Neural cell (in vitro differentiated cells): ENCODE data around the gene BGN. TPM values are rescaled to one million over a fixed set of nuclear protein-coding genes. Genes with fewer than 3 reads are reported as not detected.

Experiments
- H2AFZ ChIP-seq: fragments of 200-600, 300-800 bp; sonication (generic), shearing (Covaris generic); 2 replicates; pipeline ENCODE4 v1.6.0; 2014; ENCODE audit warnings: low read depth, mild to moderate bottlenecking, antibody characterized with exemption, low read length, moderate library complexity
- H3F3A ChIP-seq: fragments of 200-600 bp; shearing (Covaris generic); 2 replicates; pipeline ENCODE4 v1.6.1; 2016; ENCODE audit warnings: mild to moderate bottlenecking, moderate library complexity, mixed read lengths, antibody characterized with exemption, low read length; ENCODE audit not compliant: insufficient read depth, poor library complexity, severe bottlenecking
- H3K27ac ChIP-seq: fragments of 200-600, 300-800 bp; sonication (generic), shearing (Covaris generic); 2 replicates; pipeline ENCODE4 v1.5.1; 2014; ENCODE audit warnings: mild to moderate bottlenecking, low read length, moderate library complexity
- H3K27me3 ChIP-seq: fragments of 300-800, 200-600 bp; sonication (generic), shearing (Covaris generic); 2 replicates; pipeline ENCODE4 v1.6.0; 2014; ENCODE audit warnings: mild to moderate bottlenecking, low read depth, low read length, moderate library complexity; ENCODE audit not compliant: insufficient read depth
- H3K36me3 ChIP-seq: fragments of 300-800, 200-600 bp; sonication (generic), shearing (Covaris generic); 2 replicates; pipeline ENCODE4 v1.5.1; 2014; ENCODE audit warnings: mild to moderate bottlenecking, antibody characterized with exemption, low read length, moderate library complexity; ENCODE audit not compliant: insufficient read depth
- H3K4me2 ChIP-seq: fragments of 300-800, 200-600 bp; sonication (generic), shearing (Covaris generic); 2 replicates; pipeline ENCODE4 v1.6.0; 2014; ENCODE audit warnings: mild to moderate bottlenecking, low read length
- H3K4me3 ChIP-seq: fragments of 300-800, 200-600 bp; sonication (generic), shearing (Covaris generic); 2 replicates; pipeline ENCODE4 v1.5.1; 2014; ENCODE audit warnings: mild to moderate bottlenecking, low read length, moderate library complexity
- H3K79me2 ChIP-seq: fragments of 200-600 bp; shearing (Covaris generic); replicated peaks from 2 replicates; pipeline ENCODE4 v1.6.0; 2014; ENCODE audit warnings: mild to moderate bottlenecking, low read length, moderate library complexity; ENCODE audit not compliant: insufficient read depth
- H3K9ac ChIP-seq: fragments of 300-800, 200-600 bp; sonication (generic), shearing (Covaris generic); 2 replicates; pipeline ENCODE4 v1.6.1; 2016; ENCODE audit warnings: mild to moderate bottlenecking, low read length, mixed read lengths
- H3K9me2 ChIP-seq: fragments of 200-600 bp; shearing (Covaris generic); 2 replicates; pipeline ENCODE4 v1.6.1; 2016; ENCODE audit warnings: mild to moderate bottlenecking, low read length, mixed read lengths; ENCODE audit not compliant: insufficient read depth
- H3K9me3 ChIP-seq: fragments of 200-600, 300-800 bp; sonication (generic), shearing (Covaris generic); 2 replicates; pipeline ENCODE4 v1.6.1; 2016; ENCODE audit warnings: mild to moderate bottlenecking, mixed run types, low read length, moderate library complexity, mixed read lengths
- H4K20me1 ChIP-seq: fragments of 200-600 bp; shearing (Covaris generic); 2 replicates; pipeline ENCODE4 v1.6.1; 2016; ENCODE audit warnings: mild to moderate bottlenecking, mixed run types; ENCODE audit not compliant: insufficient read depth
- EP300 ChIP-seq: fragments of 450-650 bp; conservative IDR thresholded peaks from 2 replicates; pipeline ENCODE4 v1.6.1; 2014; ENCODE audit warnings: antibody characterized with exemption, mild to moderate bottlenecking, moderate library complexity; ENCODE audit not compliant: poor library complexity, severe bottlenecking
- EZH2 ChIP-seq: fragments of 200-600, 300-800 bp; shearing (Covaris generic), sonication (generic); IDR thresholded peaks from 2 replicates; pipeline ENCODE4 v1.6.1; 2014; ENCODE audit warnings: antibody characterized with exemption, low read length, borderline replicate concordance, mild to moderate bottlenecking; ENCODE audit not compliant: insufficient read depth, poor library complexity, severe bottlenecking
- MXI1 ChIP-seq: fragments of 450-650 bp; conservative IDR thresholded peaks from 2 replicates; pipeline ENCODE4 v1.6.1; 2014; ENCODE audit warnings: antibody characterized with exemption, mild to moderate bottlenecking; ENCODE audit not compliant: poor library complexity, severe bottlenecking
- POLR2AphosphoS5 ChIP-seq: IDR thresholded peaks from 2 replicates; pipeline ENCODE4 v1.6.1; 2012
- RAD21 ChIP-seq: fragments of 450-650 bp; conservative IDR thresholded peaks from 2 replicates; pipeline ENCODE4 v1.6.1; 2014; ENCODE audit warnings: antibody characterized with exemption, mild to moderate bottlenecking, moderate library complexity
- SMC3 ChIP-seq: fragments of 450-650 bp; conservative IDR thresholded peaks from 2 replicates; pipeline ENCODE4 v1.6.1; 2014; ENCODE audit warnings: antibody characterized with exemption, mild to moderate bottlenecking, moderate library complexity; ENCODE audit not compliant: poor library complexity
- TAF1 ChIP-seq: IDR thresholded peaks from 2 replicates; pipeline ENCODE4 v1.6.1; 2012; ENCODE audit warnings: low read depth
- polyA plus RNA-seq: library from polyadenylated mRNA; depleted of rRNA; stranded (reverse); fragments of >200 nt; gene quantifications from 2 replicates; pipeline ENCODE4 v1.2.3, GENCODE V29; 2014
- TF ChIP-seq, protein P1 (sequence below): fragments of 450-650 bp; IDR thresholded peaks from 2 replicates; pipeline ENCODE4 v1.5.1; 2014; ENCODE audit warnings: antibody characterized with exemption, mild to moderate bottlenecking, moderate library complexity; ENCODE audit not compliant: poor library complexity, severe bottlenecking
- TF ChIP-seq, protein P2 (sequence below): IDR thresholded peaks from 2 replicates; pipeline ENCODE4 v1.6.1; 2012; ENCODE audit warnings: borderline replicate concordance

BGN gene
- polyA plus RNA-seq, 1 donor from 2014 or later = not detected

DNA sequence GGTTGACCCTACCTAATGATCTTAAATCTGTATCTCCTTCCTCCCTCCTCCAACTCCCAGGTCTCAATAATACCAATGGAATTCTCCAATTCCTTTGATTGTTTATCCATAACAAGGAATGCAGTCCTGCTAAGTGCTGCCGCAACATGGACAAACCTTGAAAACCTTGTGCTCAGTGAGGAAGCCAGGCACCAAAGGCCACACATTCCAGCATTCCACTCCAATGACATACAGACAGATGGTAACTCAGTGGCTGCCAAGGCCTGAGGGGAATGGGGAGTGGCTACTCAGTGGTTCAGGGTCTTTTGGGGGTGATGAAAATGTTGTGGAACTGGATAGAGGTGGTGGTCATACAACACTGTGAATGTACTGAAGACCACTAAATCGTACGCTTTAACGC lies 34.8 kb upstream of the BGN start:
- no peaks in the 10 kb centered on the region for H3K9me3 ChIP-seq
- no peaks in the 10 kb centered on the region for H3K27me3 ChIP-seq

DNA sequence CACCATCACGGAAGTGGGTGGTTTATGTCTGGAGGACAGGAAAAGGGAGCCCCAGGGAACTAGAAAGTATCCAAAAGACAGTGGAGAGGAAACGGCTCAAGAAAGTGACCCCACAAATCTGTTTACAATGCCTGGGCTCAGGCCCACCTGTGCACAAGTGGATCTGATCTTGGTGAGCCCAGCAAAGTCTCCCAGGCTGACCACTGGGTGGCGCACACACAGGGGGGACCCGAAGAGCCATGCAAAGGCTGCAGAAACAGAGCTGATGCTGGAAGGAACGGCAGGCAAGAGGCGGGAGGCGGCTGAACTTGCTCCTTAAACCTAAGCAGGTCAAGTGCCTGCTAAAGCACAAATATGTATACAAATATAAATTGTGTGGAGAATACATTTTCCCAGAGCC lies 34.0 kb upstream of the BGN start:
- no peak overlapping the region for H3K4me2 ChIP-seq
- no peaks in the 10 kb centered on the region for H3K79me2 ChIP-seq
- no peaks in the 10 kb centered on the region for H4K20me1 ChIP-seq
- H3K9me2 ChIP-seq = no peaks in the 10 kb centered on the region
- H3K36me3 ChIP-seq = no peaks in the 10 kb centered on the region
- no peak overlapping the region for H3K4me3 ChIP-seq
- TF ChIP-seq SMC3 (peak; percentile 65), TAF1 (no peak), RAD21 (peak; percentile 35)
- TF ChIP-seq, protein P1, sequence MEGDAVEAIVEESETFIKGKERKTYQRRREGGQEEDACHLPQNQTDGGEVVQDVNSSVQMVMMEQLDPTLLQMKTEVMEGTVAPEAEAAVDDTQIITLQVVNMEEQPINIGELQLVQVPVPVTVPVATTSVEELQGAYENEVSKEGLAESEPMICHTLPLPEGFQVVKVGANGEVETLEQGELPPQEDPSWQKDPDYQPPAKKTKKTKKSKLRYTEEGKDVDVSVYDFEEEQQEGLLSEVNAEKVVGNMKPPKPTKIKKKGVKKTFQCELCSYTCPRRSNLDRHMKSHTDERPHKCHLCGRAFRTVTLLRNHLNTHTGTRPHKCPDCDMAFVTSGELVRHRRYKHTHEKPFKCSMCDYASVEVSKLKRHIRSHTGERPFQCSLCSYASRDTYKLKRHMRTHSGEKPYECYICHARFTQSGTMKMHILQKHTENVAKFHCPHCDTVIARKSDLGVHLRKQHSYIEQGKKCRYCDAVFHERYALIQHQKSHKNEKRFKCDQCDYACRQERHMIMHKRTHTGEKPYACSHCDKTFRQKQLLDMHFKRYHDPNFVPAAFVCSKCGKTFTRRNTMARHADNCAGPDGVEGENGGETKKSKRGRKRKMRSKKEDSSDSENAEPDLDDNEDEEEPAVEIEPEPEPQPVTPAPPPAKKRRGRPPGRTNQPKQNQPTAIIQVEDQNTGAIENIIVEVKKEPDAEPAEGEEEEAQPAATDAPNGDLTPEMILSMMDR = peak; percentile 61
- H3K27me3 ChIP-seq = no peaks in the 10 kb centered on the region
- no peaks in the 10 kb centered on the region for H3F3A ChIP-seq
- no peak overlapping the region for H3K27ac ChIP-seq
- no peak overlapping the region for H2AFZ ChIP-seq
- H3K9me3 ChIP-seq = no peaks in the 10 kb centered on the region
- H3K9ac ChIP-seq = no peak overlapping the region

More for the DNA sequence above, 34.8 kb upstream of the BGN start:
- Histone ChIP-seq H4K20me1 (no peaks in the 10 kb centered on the region), H3K4me2 (no peak overlapping the region), H3K79me2 (no peaks in the 10 kb centered on the region), H3K9ac (no peak overlapping the region), H2AFZ (no peak overlapping the region), H3K27ac (no peak overlapping the region), H3K9me2 (no peaks in the 10 kb centered on the region), H3K4me3 (no peak overlapping the region), H3K36me3 (no peaks in the 10 kb centered on the region), H3F3A (no peaks in the 10 kb centered on the region)
- TF ChIP-seq EP300 (no peak), POLR2AphosphoS5 (no peak)

DNA sequence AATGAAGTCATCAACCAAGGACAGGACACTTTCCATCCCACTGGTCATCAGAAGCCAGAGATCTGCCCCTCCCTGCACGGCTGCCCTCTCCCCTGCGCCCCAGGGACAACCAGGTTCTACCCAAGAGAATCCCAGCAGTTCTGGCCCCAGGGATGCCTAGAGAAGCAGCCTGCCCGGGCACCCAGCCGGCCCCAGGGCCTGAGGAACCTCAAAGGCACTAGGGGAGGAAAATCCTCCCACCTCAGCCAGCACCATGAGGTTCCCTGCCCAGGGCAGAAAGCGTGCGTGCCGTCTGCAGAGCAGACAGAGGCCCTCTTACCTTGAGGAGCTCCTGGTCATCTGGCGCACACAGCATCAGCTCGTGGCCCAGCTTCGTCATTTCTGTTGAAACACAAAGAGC lies 32.5 kb upstream of the BGN start:
- TF ChIP-seq RAD21 (no peak), POLR2AphosphoS5 (no peak), TAF1 (no peak), MXI1 (no peak), SMC3 (no peak), EZH2 (no peak), EP300 (no peak)
- TF ChIP-seq, protein P2, sequence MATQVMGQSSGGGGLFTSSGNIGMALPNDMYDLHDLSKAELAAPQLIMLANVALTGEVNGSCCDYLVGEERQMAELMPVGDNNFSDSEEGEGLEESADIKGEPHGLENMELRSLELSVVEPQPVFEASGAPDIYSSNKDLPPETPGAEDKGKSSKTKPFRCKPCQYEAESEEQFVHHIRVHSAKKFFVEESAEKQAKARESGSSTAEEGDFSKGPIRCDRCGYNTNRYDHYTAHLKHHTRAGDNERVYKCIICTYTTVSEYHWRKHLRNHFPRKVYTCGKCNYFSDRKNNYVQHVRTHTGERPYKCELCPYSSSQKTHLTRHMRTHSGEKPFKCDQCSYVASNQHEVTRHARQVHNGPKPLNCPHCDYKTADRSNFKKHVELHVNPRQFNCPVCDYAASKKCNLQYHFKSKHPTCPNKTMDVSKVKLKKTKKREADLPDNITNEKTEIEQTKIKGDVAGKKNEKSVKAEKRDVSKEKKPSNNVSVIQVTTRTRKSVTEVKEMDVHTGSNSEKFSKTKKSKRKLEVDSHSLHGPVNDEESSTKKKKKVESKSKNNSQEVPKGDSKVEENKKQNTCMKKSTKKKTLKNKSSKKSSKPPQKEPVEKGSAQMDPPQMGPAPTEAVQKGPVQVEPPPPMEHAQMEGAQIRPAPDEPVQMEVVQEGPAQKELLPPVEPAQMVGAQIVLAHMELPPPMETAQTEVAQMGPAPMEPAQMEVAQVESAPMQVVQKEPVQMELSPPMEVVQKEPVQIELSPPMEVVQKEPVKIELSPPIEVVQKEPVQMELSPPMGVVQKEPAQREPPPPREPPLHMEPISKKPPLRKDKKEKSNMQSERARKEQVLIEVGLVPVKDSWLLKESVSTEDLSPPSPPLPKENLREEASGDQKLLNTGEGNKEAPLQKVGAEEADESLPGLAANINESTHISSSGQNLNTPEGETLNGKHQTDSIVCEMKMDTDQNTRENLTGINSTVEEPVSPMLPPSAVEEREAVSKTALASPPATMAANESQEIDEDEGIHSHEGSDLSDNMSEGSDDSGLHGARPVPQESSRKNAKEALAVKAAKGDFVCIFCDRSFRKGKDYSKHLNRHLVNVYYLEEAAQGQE = no peak
- TF ChIP-seq, protein P1 = no peak
- H3K27me3 ChIP-seq = no peaks in the 10 kb centered on the region
- no peaks in the 10 kb centered on the region for H3K9me3 ChIP-seq
- no peaks in the 10 kb centered on the region for H3F3A ChIP-seq
- no peaks in the 10 kb centered on the region for H3K36me3 ChIP-seq
- no peak overlapping the region for H3K4me3 ChIP-seq
- no peaks in the 10 kb centered on the region for H3K79me2 ChIP-seq
- no peaks in the 10 kb centered on the region for H3K9me2 ChIP-seq
- H3K4me2 ChIP-seq = no peak overlapping the region
- H3K9ac ChIP-seq = no peak overlapping the region
- H2AFZ ChIP-seq = no peak overlapping the region
- H4K20me1 ChIP-seq = no peaks in the 10 kb centered on the region
- H3K27ac ChIP-seq = no peak overlapping the region
